Uterus (tissue), 4 donors: ENCODE measurements around the gene PIK3C2G. TPM values are rescaled to one million over a fixed set of nuclear protein-coding genes. Genes with fewer than 3 reads are reported as not detected.

Experiments used
- DNase-seq, 2 donors: peaks; one replicate each; pipeline ENCODE4 v3.0.0-alpha.2; 2019 to 2020
- H3K27ac ChIP-seq, 2 donors: fragments of 200-600 bp; sonication (generic); 1 replicate in 1 of 2; 2 replicates in 1 of 2; pipeline ENCODE4 v1.5.1; 2016 to 2018
- H3K27me3 ChIP-seq, 2 donors: fragments of 200-600 bp; sonication (generic); one replicate each; pipeline ENCODE4 v1.5.1; 2018 to 2019; ENCODE audit warnings: control low read depth in 1 of 2
- H3K36me3 ChIP-seq, 2 donors: fragments of 200-600 bp; sonication (generic); one replicate each; pipeline ENCODE4 v1.5.1; 2019; ENCODE audit warnings: control low read depth in 1 of 2
- H3K4me1 ChIP-seq, 2 donors: fragments of 200-600 bp; sonication (generic); one replicate each; pipeline ENCODE4 v1.5.1; 2018 to 2019; ENCODE audit warnings: control low read depth in 1 of 2
- H3K4me3 ChIP-seq, 2 donors: fragments of 200-600 bp; sonication (generic); 1 replicate in 1 of 2; 2 replicates in 1 of 2; pipeline ENCODE4 v1.5.1; 2018 to 2019; ENCODE audit warnings: mild to moderate bottlenecking in 1 of 2
- H3K9me3 ChIP-seq, 2 donors: fragments of 200-600 bp; sonication (generic); one replicate each; pipeline ENCODE4 v1.5.1; 2019; ENCODE audit warnings: control low read depth in 1 of 2
- POLR2A ChIP-seq, 2 donors: fragments of 450-650 bp; IDR thresholded peaks; one replicate each; pipeline ENCODE4 v1.6.1; 2016; ENCODE audit warnings: antibody characterized with exemption in 2 of 2, mild to moderate bottlenecking in 1 of 2, moderate library complexity in 1 of 2
- intact Hi-C: fragments of 100-400 bp; cut with DNase I; formaldehyde crosslinking; loops from one replicate; pipeline ENCODE4 v1.15.1; 2023; ENCODE audit warnings: low total_unique reads
- total RNA-seq, 4 donors: library from RNA; depleted of rRNA in 3 of 4; stranded (reverse); fragments of >200 nt in 3 of 4; gene quantifications; one replicate each; pipeline versions ENCODE4 v1.1.0 to v1.2.4, GENCODE V29; 2014 to 2023
- TF ChIP-seq, protein P1 (sequence below), 4 experiments: fragments of 200-600 bp in 2 of 4; fragments of 450-650 bp in 2 of 4; sonication (generic) in 2 of 4; IDR thresholded peaks; one replicate each; pipeline ENCODE4 v1.5.1; 2016 to 2019; ENCODE audit warnings: antibody characterized with exemption in 4 of 4, mild to moderate bottlenecking in 2 of 4, moderate library complexity in 1 of 4
- donor health status: DM: yes; HTN: yes; CAD: no.

Gene PIK3C2G
- total RNA-seq, 4 donors from 2014 or later, result under 0.01 to 2.2 (median 0.34) TPM; not detected in 1

DNA sequence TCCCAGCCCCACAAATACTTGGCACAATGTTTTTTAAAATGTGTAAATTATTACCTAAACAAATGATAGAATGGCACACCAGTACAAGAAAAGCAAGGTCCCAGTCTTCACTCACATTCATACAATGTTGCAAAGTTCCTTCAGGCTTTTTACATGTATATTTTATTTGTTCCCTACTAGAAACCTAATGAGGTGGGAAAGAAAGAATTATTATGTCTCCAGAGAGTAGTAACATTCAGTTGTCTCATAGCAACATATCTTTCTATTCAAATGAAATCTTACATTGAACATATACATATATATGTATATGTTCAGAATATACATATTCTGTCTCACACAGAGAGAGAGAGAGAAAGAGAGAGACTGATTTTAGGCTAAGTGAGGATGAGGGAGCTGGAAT is 391.3 kb downstream of the PIK3C2G start:
- DNase-seq, result no peak
- Histone ChIP-seq H3K27me3 (no peaks in the 10 kb centered on the region), H3K4me3 (no peak overlapping the region), H3K27ac (no peak overlapping the region), H3K4me1 (no peaks in the 10 kb centered on the region), H3K9me3 (no peaks in the 10 kb centered on the region), H3K36me3 (no peaks in the 10 kb centered on the region)
- TF ChIP-seq, protein P1, sequence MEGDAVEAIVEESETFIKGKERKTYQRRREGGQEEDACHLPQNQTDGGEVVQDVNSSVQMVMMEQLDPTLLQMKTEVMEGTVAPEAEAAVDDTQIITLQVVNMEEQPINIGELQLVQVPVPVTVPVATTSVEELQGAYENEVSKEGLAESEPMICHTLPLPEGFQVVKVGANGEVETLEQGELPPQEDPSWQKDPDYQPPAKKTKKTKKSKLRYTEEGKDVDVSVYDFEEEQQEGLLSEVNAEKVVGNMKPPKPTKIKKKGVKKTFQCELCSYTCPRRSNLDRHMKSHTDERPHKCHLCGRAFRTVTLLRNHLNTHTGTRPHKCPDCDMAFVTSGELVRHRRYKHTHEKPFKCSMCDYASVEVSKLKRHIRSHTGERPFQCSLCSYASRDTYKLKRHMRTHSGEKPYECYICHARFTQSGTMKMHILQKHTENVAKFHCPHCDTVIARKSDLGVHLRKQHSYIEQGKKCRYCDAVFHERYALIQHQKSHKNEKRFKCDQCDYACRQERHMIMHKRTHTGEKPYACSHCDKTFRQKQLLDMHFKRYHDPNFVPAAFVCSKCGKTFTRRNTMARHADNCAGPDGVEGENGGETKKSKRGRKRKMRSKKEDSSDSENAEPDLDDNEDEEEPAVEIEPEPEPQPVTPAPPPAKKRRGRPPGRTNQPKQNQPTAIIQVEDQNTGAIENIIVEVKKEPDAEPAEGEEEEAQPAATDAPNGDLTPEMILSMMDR (IDR thresholded peaks at IDR 0.05), result no peak
- no peak for TF ChIP-seq POLR2A (IDR thresholded peaks at IDR 0.05)
- intact Hi-C loops, result no loop called here

DNA sequence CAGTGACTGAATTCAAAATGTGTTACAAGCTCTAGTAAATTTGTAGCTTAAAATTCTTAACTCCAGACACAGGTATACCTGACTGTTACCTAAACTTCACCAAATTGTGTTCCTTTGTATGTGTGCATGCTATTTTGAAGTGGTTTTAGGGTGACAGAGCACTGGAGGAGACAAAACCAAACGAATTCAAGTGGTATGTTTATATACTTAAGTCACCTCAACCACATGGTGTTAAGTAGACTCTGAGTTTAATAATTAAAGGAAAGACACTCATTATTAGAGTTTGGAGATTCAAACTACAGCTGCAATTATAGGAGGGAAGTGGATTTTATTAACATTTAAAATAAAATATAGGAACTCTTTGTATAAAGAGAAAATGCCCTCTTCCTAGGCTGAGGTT is 392.1 kb downstream of the PIK3C2G start:
- no peak overlapping the region for H3K27ac ChIP-seq
- no peak overlapping the region for H3K4me3 ChIP-seq
- DNase-seq, result no peak
- TF ChIP-seq, protein P1 (IDR thresholded peaks at IDR 0.05), result no peak
- no peak for TF ChIP-seq POLR2A (IDR thresholded peaks at IDR 0.05)
- H3K4me1 ChIP-seq, result no peaks in the 10 kb centered on the region
- H3K9me3 ChIP-seq, result no peaks in the 10 kb centered on the region
- intact Hi-C loops, result no loop called here
- H3K36me3 ChIP-seq, result no peaks in the 10 kb centered on the region
- H3K27me3 ChIP-seq, result no peaks in the 10 kb centered on the region

DNA sequence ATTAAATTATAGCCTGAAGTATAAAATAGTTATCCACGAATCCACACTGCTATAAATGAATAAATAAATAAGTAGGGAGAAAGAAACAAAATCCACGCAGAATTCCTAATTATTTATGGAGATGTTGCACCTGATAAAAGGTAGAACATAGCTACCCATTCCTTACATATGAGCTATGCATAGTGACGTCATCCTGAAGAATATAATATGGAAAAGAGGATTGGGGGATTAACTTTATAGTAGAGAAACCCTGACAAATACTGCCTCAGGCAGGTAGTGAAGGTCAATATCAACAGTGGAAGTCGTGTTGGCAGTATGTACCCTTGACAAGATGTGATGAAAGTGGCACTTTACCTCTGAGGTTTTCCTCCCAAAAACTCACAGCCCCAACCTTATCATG is 394.0 kb downstream of the PIK3C2G start:
- no peaks in the 10 kb centered on the region for H3K36me3 ChIP-seq
- H3K9me3 ChIP-seq, result peaks cover 0 to 5% of the 10 kb centered on the region in 2 donors
- H3K4me3 ChIP-seq, result no peak overlapping the region
- TF ChIP-seq, protein P1 (IDR thresholded peaks at IDR 0.05), result no peak
- TF ChIP-seq POLR2A (IDR thresholded peaks at IDR 0.05), result no peak
- H3K4me1 ChIP-seq, result no peaks in the 10 kb centered on the region
- H3K27ac ChIP-seq, result no peak overlapping the region
- no peaks in the 10 kb centered on the region for H3K27me3 ChIP-seq
- no peak for DNase-seq
- intact Hi-C loops, result no loop called here

DNA sequence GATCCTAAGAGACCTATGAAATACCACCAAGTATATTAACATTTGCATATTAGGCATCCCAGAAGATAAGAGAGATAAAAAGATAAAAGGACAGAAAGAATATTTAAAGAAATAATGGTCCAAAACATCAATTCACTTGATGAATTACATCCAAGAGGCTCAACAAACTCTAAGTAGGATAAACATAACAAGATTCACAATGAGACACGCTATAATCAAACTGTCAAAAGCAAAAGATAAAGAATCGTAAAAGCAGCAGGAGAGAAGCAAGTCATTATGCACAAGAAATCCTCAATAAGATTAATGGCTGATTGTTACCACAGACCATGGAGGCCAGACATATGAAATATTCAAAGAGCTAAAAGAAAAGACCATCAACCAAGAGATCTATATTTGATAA is 396.9 kb downstream of the PIK3C2G start:
- Histone ChIP-seq H3K4me1 (no peaks in the 10 kb centered on the region), H3K27me3 (no peaks in the 10 kb centered on the region), H3K36me3 (no peaks in the 10 kb centered on the region), H3K4me3 (no peak overlapping the region), H3K9me3 (peaks cover 0 to 8% of the 10 kb centered on the region in 2 donors), H3K27ac (no peak overlapping the region)
- intact Hi-C loops, result no loop called here
- TF ChIP-seq, protein P1 (IDR thresholded peaks at IDR 0.05), result no peak
- TF ChIP-seq POLR2A (IDR thresholded peaks at IDR 0.05), result no peak
- DNase-seq, result no peak

DNA sequence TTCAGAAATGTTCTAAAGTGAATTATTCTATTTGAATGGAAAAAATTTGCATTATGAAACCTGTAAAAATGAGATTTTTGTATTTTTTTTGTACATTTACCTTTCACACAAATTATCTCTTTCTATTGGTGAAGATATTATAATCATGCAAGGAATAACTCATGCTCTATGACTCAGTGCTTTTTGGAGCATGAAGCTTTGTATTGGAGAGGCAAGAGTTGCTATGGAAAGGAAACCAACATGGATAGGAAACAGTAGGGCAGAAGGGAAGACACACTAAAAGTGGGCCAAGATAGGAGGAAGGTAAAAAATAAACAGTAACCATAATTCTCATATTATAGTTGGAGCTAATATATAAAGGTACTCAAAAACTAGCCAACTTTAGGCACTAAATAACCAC is 397.5 kb downstream of the PIK3C2G start:
- intact Hi-C loops, result no loop called here
- H3K4me3 ChIP-seq, result no peak overlapping the region
- peaks cover 0 to 8% of the 10 kb centered on the region in 2 donors for H3K9me3 ChIP-seq
- H3K27ac ChIP-seq, result no peak overlapping the region
- no peak for DNase-seq
- no peaks in the 10 kb centered on the region for H3K4me1 ChIP-seq
- TF ChIP-seq, protein P1 (IDR thresholded peaks at IDR 0.05), result no peak
- no peak for TF ChIP-seq POLR2A (IDR thresholded peaks at IDR 0.05)
- no peaks in the 10 kb centered on the region for H3K27me3 ChIP-seq
- no peaks in the 10 kb centered on the region for H3K36me3 ChIP-seq
